NB4 (cell line): ENCODE results near the gene ITGA1.

Source experiments
- CTCF ChIP-seq: IDR thresholded peaks from one replicate; pipeline ENCODE4 v1.5.1; 2012; ENCODE audit warnings: low read depth, low read length
- MAX ChIP-seq: IDR thresholded peaks from 2 replicates; pipeline ENCODE4 v1.6.1; 2011; ENCODE audit warnings: low read depth, low read length

- TF ChIP-seq CTCF: no peak
- no peak for TF ChIP-seq MAX
These were observed 121.5 kb downstream of the ITGA1 start for GRCh38 chr5:52909192-52909591.
